ENCODE measurements around the gene TBC1D5.

- TF ChIP-seq ATF3 (CRISPR knock-in tag; conservative IDR thresholded peaks at IDR 0.05), result no peak
- TF ChIP-seq TCF7 (CRISPR knock-in tag; IDR thresholded peaks at IDR 0.05; ENCODE audit: low read depth), result no peak
- no peak for TF ChIP-seq RELA (CRISPR knock-in tag; IDR thresholded peaks at IDR 0.05; ENCODE audit: borderline replicate concordance)
- TF ChIP-seq ZNF263 (CRISPR knock-in tag; IDR thresholded peaks at IDR 0.05; ENCODE audit: low read depth), result no peak
- no peak for TF ChIP-seq NR2C2 (CRISPR knock-in tag; IDR thresholded peaks at IDR 0.05)
- no peak for TF ChIP-seq ATF2 (CRISPR knock-in tag; IDR thresholded peaks at IDR 0.05; ENCODE audit: borderline replicate concordance, low read depth)
- TF ChIP-seq CTCF (IDR thresholded peaks at IDR 0.05), result no peak
Observed at GRCh38 chr3:17745894-17746293, 3.5 kb upstream of the TBC1D5 start.

All from WTC11 (cell line).